ENCODE data around the gene ZFYVE27.

ZFYVE27 gene

DNA sequence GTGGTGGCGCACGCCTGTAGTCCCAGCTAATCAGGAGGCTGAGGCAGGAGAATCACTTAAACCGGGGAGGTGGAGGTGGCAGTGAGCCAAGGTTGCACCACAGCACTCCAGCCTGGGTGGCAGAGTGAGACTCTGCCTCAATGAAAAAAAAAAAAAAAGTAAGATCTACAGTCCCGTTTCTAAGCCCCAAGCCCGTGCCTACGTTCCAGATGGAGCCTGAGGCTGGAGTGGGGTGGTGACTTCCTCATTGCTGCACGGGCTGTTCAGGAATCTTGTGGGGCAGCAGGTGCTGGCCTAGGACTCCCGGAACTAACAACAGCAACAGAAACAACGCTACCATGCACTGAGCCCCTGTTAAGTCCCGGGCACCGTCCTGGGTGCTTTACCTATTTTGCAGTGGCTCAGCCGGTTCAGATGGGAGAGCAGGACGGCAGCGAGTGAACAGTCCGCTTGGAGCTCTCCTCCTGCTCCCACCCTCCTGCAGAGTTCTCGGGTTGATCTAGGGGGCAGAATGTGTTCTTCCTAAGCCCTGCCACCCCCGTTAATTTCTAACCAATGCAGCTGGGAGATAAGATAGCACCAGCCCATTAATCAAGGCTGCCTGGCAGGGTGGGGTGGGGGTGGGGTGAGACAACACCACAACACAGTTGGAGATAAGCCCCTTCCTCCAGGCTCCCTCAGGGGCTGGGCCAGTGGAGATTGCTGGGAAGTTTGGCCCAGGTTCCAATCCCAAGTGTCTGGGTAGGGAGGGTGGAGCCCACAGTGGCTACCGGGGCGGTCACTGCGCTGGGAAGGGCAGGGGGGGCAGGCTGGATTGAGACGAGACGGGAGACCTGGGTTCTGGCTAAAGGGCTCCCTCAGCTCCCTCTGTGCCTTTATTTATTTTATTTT lies 51.9 kb downstream of the ZFYVE27 start:
- H3K4me3 ChIP-seq (ENCODE audit: low read depth, low read length): no peak overlapping the region
- peak; percentile 51 for TF ChIP-seq SP2 (tag by site-specific recombination; IDR thresholded peaks at IDR 0.05)
- peak; percentile 32; the same call in 1 of the 2 replicates for TF ChIP-seq ZBTB8A (tag by site-specific recombination; IDR thresholded peaks at IDR 0.05)
- no peak for TF ChIP-seq ZNF394 (tag by site-specific recombination; IDR thresholded peaks at IDR 0.05; ENCODE audit: borderline replicate concordance)
- no peak for TF ChIP-seq ZNF529 (tag by site-specific recombination; IDR thresholded peaks at IDR 0.05; ENCODE audit: insufficient replicate concordance)
- no peak for TF ChIP-seq ZBTB1 (tag by site-specific recombination; IDR thresholded peaks at IDR 0.05)
- TF ChIP-seq RBAK (tag by site-specific recombination; IDR thresholded peaks at IDR 0.05): no peak
- TF ChIP-seq ZNF324 (tag by site-specific recombination; IDR thresholded peaks at IDR 0.05): peak; percentile 35; the same call in 1 of the 2 replicates
- TF ChIP-seq ZNF600 (tag by site-specific recombination; IDR thresholded peaks at IDR 0.05): peak; percentile 93
- peak; percentile 61 for TF ChIP-seq ZFHX2 (tag by site-specific recombination; conservative IDR thresholded peaks at IDR 0.05)
- TF ChIP-seq, protein P1, sequence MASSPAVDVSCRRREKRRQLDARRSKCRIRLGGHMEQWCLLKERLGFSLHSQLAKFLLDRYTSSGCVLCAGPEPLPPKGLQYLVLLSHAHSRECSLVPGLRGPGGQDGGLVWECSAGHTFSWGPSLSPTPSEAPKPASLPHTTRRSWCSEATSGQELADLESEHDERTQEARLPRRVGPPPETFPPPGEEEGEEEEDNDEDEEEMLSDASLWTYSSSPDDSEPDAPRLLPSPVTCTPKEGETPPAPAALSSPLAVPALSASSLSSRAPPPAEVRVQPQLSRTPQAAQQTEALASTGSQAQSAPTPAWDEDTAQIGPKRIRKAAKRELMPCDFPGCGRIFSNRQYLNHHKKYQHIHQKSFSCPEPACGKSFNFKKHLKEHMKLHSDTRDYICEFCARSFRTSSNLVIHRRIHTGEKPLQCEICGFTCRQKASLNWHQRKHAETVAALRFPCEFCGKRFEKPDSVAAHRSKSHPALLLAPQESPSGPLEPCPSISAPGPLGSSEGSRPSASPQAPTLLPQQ (tag by site-specific recombination; IDR thresholded peaks at IDR 0.05): 0 out of 2 replicates have a peak, but pooled peaks have one; percentile 22
- TF ChIP-seq, protein P2, sequence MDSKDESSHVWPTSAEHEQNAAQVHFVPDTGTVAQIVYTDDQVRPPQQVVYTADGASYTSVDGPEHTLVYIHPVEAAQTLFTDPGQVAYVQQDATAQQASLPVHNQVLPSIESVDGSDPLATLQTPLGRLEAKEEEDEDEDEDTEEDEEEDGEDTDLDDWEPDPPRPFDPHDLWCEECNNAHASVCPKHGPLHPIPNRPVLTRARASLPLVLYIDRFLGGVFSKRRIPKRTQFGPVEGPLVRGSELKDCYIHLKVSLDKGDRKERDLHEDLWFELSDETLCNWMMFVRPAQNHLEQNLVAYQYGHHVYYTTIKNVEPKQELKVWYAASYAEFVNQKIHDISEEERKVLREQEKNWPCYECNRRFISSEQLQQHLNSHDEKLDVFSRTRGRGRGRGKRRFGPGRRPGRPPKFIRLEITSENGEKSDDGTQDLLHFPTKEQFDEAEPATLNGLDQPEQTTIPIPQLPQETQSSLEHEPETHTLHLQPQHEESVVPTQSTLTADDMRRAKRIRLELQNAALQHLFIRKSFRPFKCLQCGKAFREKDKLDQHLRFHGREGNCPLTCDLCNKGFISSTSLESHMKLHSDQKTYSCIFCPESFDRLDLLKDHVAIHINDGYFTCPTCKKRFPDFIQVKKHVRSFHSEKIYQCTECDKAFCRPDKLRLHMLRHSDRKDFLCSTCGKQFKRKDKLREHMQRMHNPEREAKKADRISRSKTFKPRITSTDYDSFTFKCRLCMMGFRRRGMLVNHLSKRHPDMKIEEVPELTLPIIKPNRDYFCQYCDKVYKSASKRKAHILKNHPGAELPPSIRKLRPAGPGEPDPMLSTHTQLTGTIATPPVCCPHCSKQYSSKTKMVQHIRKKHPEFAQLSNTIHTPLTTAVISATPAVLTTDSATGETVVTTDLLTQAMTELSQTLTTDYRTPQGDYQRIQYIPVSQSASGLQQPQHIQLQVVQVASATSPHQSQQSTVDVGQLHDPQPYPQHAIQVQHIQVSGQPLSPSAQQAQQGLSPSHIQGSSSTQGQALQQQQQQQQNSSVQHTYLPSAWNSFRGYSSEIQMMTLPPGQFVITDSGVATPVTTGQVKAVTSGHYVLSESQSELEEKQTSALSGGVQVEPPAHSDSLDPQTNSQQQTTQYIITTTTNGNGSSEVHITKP (tag by site-specific recombination; IDR thresholded peaks at IDR 0.05): peak; percentile 68
- no peak for TF ChIP-seq TCF7L2 (IDR thresholded peaks at IDR 0.05; ENCODE audit: borderline replicate concordance, low read depth, low read length)
- TF ChIP-seq ZNF335 (tag by site-specific recombination; conservative IDR thresholded peaks at IDR 0.05): peak; percentile 57
- TF ChIP-seq ZNF266 (tag by site-specific recombination; IDR thresholded peaks at IDR 0.05; ENCODE audit: low read depth): no peak
- TF ChIP-seq ZNF629 (tag by site-specific recombination; IDR thresholded peaks at IDR 0.05): no peak
- no peak for TF ChIP-seq GLI4 (tag by site-specific recombination; IDR thresholded peaks at IDR 0.05)
- no peak; the same call in 1 of the 2 replicates for TF ChIP-seq ZNF121 (tag by site-specific recombination; IDR thresholded peaks at IDR 0.05)
- TF ChIP-seq, protein P3, sequence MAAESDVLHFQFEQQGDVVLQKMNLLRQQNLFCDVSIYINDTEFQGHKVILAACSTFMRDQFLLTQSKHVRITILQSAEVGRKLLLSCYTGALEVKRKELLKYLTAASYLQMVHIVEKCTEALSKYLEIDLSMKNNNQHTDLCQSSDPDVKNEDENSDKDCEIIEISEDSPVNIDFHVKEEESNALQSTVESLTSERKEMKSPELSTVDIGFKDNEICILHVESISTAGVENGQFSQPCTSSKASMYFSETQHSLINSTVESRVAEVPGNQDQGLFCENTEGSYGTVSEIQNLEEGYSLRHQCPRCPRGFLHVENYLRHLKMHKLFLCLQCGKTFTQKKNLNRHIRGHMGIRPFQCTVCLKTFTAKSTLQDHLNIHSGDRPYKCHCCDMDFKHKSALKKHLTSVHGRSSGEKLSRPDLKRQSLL (tag by site-specific recombination; IDR thresholded peaks at IDR 0.05): no peak
- TF ChIP-seq ZNF138 (tag by site-specific recombination; IDR thresholded peaks at IDR 0.05; ENCODE audit: borderline replicate concordance): no peak
- TF ChIP-seq, protein P4, sequence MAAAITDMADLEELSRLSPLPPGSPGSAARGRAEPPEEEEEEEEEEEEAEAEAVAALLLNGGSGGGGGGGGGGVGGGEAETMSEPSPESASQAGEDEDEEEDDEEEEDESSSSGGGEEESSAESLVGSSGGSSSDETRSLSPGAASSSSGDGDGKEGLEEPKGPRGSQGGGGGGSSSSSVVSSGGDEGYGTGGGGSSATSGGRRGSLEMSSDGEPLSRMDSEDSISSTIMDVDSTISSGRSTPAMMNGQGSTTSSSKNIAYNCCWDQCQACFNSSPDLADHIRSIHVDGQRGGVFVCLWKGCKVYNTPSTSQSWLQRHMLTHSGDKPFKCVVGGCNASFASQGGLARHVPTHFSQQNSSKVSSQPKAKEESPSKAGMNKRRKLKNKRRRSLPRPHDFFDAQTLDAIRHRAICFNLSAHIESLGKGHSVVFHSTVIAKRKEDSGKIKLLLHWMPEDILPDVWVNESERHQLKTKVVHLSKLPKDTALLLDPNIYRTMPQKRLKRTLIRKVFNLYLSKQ (tag by site-specific recombination; IDR thresholded peaks at IDR 0.05; ENCODE audit: borderline replicate concordance): no peak
- TF ChIP-seq ZNF544 (tag by site-specific recombination; IDR thresholded peaks at IDR 0.05): no peak
- peak; percentile 82 for TF ChIP-seq ZIC2 (tag by site-specific recombination; IDR thresholded peaks at IDR 0.05)
- TF ChIP-seq SP3 (tag by site-specific recombination; IDR thresholded peaks at IDR 0.05): 0 out of 2 replicates have a peak, but pooled peaks have one; percentile 26
- TF ChIP-seq EGR2 (tag by site-specific recombination; IDR thresholded peaks at IDR 0.05; ENCODE audit: low read depth): peak; percentile 57; the same call in 1 of the 2 replicates
- TF ChIP-seq, protein P5, sequence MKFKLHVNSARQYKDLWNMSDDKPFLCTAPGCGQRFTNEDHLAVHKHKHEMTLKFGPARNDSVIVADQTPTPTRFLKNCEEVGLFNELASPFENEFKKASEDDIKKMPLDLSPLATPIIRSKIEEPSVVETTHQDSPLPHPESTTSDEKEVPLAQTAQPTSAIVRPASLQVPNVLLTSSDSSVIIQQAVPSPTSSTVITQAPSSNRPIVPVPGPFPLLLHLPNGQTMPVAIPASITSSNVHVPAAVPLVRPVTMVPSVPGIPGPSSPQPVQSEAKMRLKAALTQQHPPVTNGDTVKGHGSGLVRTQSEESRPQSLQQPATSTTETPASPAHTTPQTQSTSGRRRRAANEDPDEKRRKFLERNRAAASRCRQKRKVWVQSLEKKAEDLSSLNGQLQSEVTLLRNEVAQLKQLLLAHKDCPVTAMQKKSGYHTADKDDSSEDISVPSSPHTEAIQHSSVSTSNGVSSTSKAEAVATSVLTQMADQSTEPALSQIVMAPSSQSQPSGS (tag by site-specific recombination; IDR thresholded peaks at IDR 0.05; ENCODE audit: low read depth): no peak

More for the DNA sequence above, 51.9 kb downstream of the ZFYVE27 start:
- peak overlapping the region; percentile 68; the same call in 1 of the 2 replicates for H3K27ac ChIP-seq (ENCODE audit: extremely low read depth, low read depth, low read length)
- ChIA-PET CTCF (interaction anchor here (0.8 to 13.9 kb wide), 6 partner anchors 9 to 253 kb away, joined by 3 to 167 read pairs (median 3); no protein-coding TSS in a partner anchor), POLR2A (interaction anchor here (0.7 to 1.1 kb wide), 3 partner anchors 52 to 114 kb away, joined by 3 read pairs; partner anchors contain the start of gene ZFYVE27)
- H3K9me3 ChIP-seq (ENCODE audit: control insufficient read depth, insufficient read depth, low read depth, low read length): no peaks in the 10 kb centered on the region
- no peaks in the 10 kb centered on the region for H3K36me3 ChIP-seq (ENCODE audit: control insufficient read depth in 2 of 2, insufficient read depth in 1 of 2, low read length in 2 of 2)
- no peaks in the 10 kb centered on the region for H3K4me1 ChIP-seq (ENCODE audit: control insufficient read depth, insufficient read depth, low read length)

Data from HEK293 (cell line).